ENCODE measurements around the gene LSM11.

Gene LSM11

DNA sequence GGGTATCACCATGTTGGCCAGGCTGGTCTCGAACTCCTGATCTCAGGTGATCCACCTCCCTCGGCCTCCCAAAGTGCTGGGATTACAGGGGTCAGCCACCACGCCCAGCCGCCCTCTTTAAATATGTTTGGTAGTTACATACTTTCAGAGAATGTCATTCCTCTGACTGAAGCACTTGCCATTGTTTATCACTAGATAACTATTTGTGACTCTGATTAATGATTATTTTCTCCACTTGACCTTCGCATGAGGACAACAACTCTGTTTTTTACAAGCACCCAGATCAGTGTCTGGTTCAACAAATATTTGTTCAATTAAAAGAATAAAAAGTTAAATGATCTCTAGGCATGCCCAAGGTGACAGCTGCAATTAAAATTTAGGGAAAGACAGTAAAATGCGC lies 59.2 kb downstream of the LSM11 start:
- TF ChIP-seq, protein P1, sequence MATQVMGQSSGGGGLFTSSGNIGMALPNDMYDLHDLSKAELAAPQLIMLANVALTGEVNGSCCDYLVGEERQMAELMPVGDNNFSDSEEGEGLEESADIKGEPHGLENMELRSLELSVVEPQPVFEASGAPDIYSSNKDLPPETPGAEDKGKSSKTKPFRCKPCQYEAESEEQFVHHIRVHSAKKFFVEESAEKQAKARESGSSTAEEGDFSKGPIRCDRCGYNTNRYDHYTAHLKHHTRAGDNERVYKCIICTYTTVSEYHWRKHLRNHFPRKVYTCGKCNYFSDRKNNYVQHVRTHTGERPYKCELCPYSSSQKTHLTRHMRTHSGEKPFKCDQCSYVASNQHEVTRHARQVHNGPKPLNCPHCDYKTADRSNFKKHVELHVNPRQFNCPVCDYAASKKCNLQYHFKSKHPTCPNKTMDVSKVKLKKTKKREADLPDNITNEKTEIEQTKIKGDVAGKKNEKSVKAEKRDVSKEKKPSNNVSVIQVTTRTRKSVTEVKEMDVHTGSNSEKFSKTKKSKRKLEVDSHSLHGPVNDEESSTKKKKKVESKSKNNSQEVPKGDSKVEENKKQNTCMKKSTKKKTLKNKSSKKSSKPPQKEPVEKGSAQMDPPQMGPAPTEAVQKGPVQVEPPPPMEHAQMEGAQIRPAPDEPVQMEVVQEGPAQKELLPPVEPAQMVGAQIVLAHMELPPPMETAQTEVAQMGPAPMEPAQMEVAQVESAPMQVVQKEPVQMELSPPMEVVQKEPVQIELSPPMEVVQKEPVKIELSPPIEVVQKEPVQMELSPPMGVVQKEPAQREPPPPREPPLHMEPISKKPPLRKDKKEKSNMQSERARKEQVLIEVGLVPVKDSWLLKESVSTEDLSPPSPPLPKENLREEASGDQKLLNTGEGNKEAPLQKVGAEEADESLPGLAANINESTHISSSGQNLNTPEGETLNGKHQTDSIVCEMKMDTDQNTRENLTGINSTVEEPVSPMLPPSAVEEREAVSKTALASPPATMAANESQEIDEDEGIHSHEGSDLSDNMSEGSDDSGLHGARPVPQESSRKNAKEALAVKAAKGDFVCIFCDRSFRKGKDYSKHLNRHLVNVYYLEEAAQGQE (IDR thresholded peaks at IDR 0.05; ENCODE audit: insufficient read depth in 1 of 2, low read depth in 2 of 2, low read length in 2 of 2), result no peak
- no peak for TF ChIP-seq TAF1 (IDR thresholded peaks at IDR 0.05; ENCODE audit: borderline replicate concordance, insufficient read depth, low read length)
- no peak for TF ChIP-seq FOXP2 (optimal IDR thresholded peaks at IDR 0.05; ENCODE audit: borderline replicate concordance, extremely low read depth, extremely low read length, insufficient read depth)
- TF ChIP-seq SIN3A (IDR thresholded peaks at IDR 0.05; ENCODE audit: borderline replicate concordance, insufficient read depth, low read length), result no peak
- TF ChIP-seq POLR2AphosphoS5 (IDR thresholded peaks at IDR 0.05; ENCODE audit: low read depth, low read length), result no peak

GRCh38 chr5:157808043-157808442 lies 64.5 kb downstream of the LSM11 start:
- TF ChIP-seq SIN3A (IDR thresholded peaks at IDR 0.05; ENCODE audit: borderline replicate concordance, insufficient read depth, low read length) (no peak), TAF1 (IDR thresholded peaks at IDR 0.05; ENCODE audit: borderline replicate concordance, insufficient read depth, low read length) (no peak), POLR2AphosphoS5 (IDR thresholded peaks at IDR 0.05; ENCODE audit: low read depth, low read length) (no peak), FOXP2 (optimal IDR thresholded peaks at IDR 0.05; ENCODE audit: borderline replicate concordance, extremely low read depth, extremely low read length, insufficient read depth) (no peak)
- TF ChIP-seq, protein P1 (IDR thresholded peaks at IDR 0.05; ENCODE audit: insufficient read depth in 1 of 2, low read depth in 2 of 2, low read length in 2 of 2), result no peak

All from PFSK-1 (cell line).